Colonic mucosa (tissue), 4 donors: Measurements from ENCODE around the gene HOXB4. TPM values are rescaled to one million over a fixed set of nuclear protein-coding genes. Genes with fewer than 3 reads are reported as not detected.

Experiments used
- DNase-seq: peaks from one replicate; pipeline ENCODE4 v3.0.0-alpha.2; 2020
- H3K27ac ChIP-seq: fragments of 200-600 bp; one replicate; pipeline ENCODE4 v1.8.0; 2021
- H3K27me3 ChIP-seq: fragments of 200-600 bp; one replicate; pipeline ENCODE4 v1.8.0; 2021
- H3K36me3 ChIP-seq: fragments of 200-600 bp; one replicate; pipeline ENCODE4 v1.8.0; 2021
- H3K4me1 ChIP-seq: fragments of 200-600 bp; one replicate; pipeline ENCODE4 v1.8.0; 2021; ENCODE audit warnings: mild to moderate bottlenecking
- H3K4me3 ChIP-seq: fragments of 200-600 bp; one replicate; pipeline ENCODE4 v1.8.0; 2021
- H3K9ac ChIP-seq, 2 donors: one replicate each; pipeline ENCODE4 v1.7.0; 2013; ENCODE audit warnings: control low read depth in 2 of 2, low read depth in 2 of 2, low read length in 2 of 2
- H3K9me3 ChIP-seq: fragments of 200-600 bp; one replicate; pipeline ENCODE4 v1.8.0; 2021
- CTCF ChIP-seq: fragments of 200-600 bp; IDR thresholded peaks from one replicate; pipeline ENCODE4 v1.8.0; 2022; ENCODE audit warnings: antibody characterized with exemption, mild to moderate bottlenecking
- intact Hi-C: fragments of 100-400 bp; cut with DNase I; formaldehyde crosslinking; loops from one replicate; pipeline ENCODE4 v1.14.1; 2022
- total RNA-seq, 2 donors: library from RNA; stranded (reverse); fragmentation: NEBNext Ultra II Directional in 1 of 2; extraction: Animal tissue kit (Norgen Biotek cat#: 25700) in 1 of 2; gene quantifications; one replicate each; pipeline ENCODE4 v1.2.1, GENCODE V29; 2021
- donor health status: healthy.
- donor health status: DM: no; HTN: no; CAD: no.
- donor health status: DM: no; HTN: no; CAD: no.

The HOXB4 gene
- total RNA-seq = 1 to 10 TPM; 2.5 to 4.7 TPM

GRCh38 chr17:48577946-48578615 is at the start of gene HOXB4:
Gene HOXB4 (minus strand): TSS chr17:48578350. CDS start chr17:48578319, 31 bp downstream.
- TF ChIP-seq CTCF = no peak
- H3K9ac ChIP-seq = peak within 1 kb of the TSS; percentile 71 to 81
- no peaks in the 10 kb centered on the region for H3K36me3 ChIP-seq
- DNase-seq = peak; percentile 86
- peak within 1 kb of the TSS; percentile 35 for H3K4me3 ChIP-seq
- H3K27ac ChIP-seq = peak within 1 kb of the TSS; percentile 70
- intact Hi-C loops = no loop called here
- no peaks in the 10 kb centered on the region for H3K9me3 ChIP-seq
- peaks cover 22% of the 10 kb centered on the region for H3K4me1 ChIP-seq
- peaks cover 3% of the 10 kb centered on the region for H3K27me3 ChIP-seq

- H3K4me1 ChIP-seq = peaks cover 19% of the 10 kb centered on the region
Observed at GRCh38 chr17:48627118-48627597, 49.0 kb upstream of the HOXB4 start.

GRCh38 chr17:48626245-48627117 is 48.3 kb upstream of the HOXB4 start, which contains the start of gene HOXB9:
Gene HOXB9 (minus strand): TSS chr17:48626358. CDS start chr17:48626269, 89 bp downstream.
- Histone ChIP-seq H3K9ac (peak within 1 kb of the TSS; percentile 71 to 73), H3K27me3 (peaks cover 37% of the 10 kb centered on the region), H3K4me1 (peaks cover 12% of the 10 kb centered on the region), H3K36me3 (no peaks in the 10 kb centered on the region), H3K9me3 (no peaks in the 10 kb centered on the region), H3K4me3 (peak within 1 kb of the TSS; percentile 48), H3K27ac (peak within 1 kb of the TSS; percentile 82)
- intact Hi-C loops = loop anchor here (10.0 kb wide), 1 partner anchor 482 kb away; no protein-coding TSS in a partner anchor
- peak; percentile 77 for DNase-seq
- TF ChIP-seq CTCF = no peak

More at GRCh38 chr17:48627118-48627597, 49.0 kb upstream of the HOXB4 start:
- no peak for DNase-seq
- Histone ChIP-seq H3K9ac (peak overlapping the region; percentile 38 to 71), H3K27me3 (peaks cover 35% of the 10 kb centered on the region), H3K9me3 (no peaks in the 10 kb centered on the region), H3K4me3 (peak overlapping the region; percentile 48), H3K36me3 (no peaks in the 10 kb centered on the region), H3K27ac (peak overlapping the region; percentile 82)
- TF ChIP-seq CTCF = no peak
- intact Hi-C loops = loop anchor here (10.0 kb wide), 1 partner anchor 482 kb away; no protein-coding TSS in a partner anchor

GRCh38 chr17:48625495-48626244 is 47.5 kb upstream of the HOXB4 start:
- TF ChIP-seq CTCF = no peak
- Histone ChIP-seq H3K4me3 (peak overlapping the region; percentile 48), H3K4me1 (peaks cover 8% of the 10 kb centered on the region), H3K9me3 (no peaks in the 10 kb centered on the region), H3K27me3 (peaks cover 42% of the 10 kb centered on the region), H3K36me3 (no peaks in the 10 kb centered on the region), H3K27ac (peak overlapping the region; percentile 82), H3K9ac (peak overlapping the region; percentile 71 to 73)
- intact Hi-C loops = loop anchor here (10.0 kb wide), 1 partner anchor 481 kb away; no protein-coding TSS in a partner anchor
- peak; percentile 91 for DNase-seq
